DND-41 (cell line): ENCODE measurements around the gene MCRIP2.

Experiments
- CTCF ChIP-seq: IDR thresholded peaks from 2 replicates; pipeline ENCODE4 v1.5.1; 2012; ENCODE audit warnings: borderline replicate concordance, low read length, moderate library complexity, mild to moderate bottlenecking; ENCODE audit not compliant: poor library complexity, severe bottlenecking; ENCODE audit errors: extremely low read depth
- EZH2 ChIP-seq: IDR thresholded peaks from 3 replicates; pipeline ENCODE4 v1.6.1; 2012; ENCODE audit warnings: borderline replicate concordance, low read depth, mild to moderate bottlenecking, moderate library complexity, low read length, inconsistent platforms; ENCODE audit not compliant: severe bottlenecking

GRCh38 chr16:643050-643368 is 1.4 kb downstream of the MCRIP2 start:
- TF ChIP-seq CTCF (no peak), EZH2 (no peak)
